ENCODE results near the gene KRTAP4-7.
"Not testable (repeated sequence)": the region's sequence is repeated elsewhere in the genome, so short reads cannot be mapped to it uniquely, and the experiment has no call there.

Gene KRTAP4-7

DNA sequence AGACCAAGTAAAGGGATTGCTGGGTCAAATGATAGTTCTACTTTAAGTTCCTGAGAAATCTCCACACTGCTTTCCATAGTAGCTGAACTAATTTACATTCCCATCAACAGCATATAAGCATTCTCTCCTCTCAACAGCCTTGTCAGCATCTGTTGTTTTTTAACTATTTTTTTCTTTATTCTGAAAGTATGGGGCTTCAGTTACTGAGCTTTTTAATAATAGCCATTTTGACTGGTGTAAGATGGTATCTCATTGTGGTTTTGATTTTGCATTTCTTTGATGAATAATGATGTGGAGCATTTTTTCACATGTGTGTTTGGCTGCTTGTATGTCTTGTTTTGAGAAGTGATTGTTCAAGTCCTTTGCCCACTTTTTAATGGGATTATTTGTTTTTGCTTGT, 31.4 kb upstream of the KRTAP4-7 start:
- ChIA-PET CTCF (no interaction called here), POLR2A (no interaction called here)
- DNase-seq (ENCODE audit: extremely low spot score), result no peak
- TF ChIP-seq, protein P1, sequence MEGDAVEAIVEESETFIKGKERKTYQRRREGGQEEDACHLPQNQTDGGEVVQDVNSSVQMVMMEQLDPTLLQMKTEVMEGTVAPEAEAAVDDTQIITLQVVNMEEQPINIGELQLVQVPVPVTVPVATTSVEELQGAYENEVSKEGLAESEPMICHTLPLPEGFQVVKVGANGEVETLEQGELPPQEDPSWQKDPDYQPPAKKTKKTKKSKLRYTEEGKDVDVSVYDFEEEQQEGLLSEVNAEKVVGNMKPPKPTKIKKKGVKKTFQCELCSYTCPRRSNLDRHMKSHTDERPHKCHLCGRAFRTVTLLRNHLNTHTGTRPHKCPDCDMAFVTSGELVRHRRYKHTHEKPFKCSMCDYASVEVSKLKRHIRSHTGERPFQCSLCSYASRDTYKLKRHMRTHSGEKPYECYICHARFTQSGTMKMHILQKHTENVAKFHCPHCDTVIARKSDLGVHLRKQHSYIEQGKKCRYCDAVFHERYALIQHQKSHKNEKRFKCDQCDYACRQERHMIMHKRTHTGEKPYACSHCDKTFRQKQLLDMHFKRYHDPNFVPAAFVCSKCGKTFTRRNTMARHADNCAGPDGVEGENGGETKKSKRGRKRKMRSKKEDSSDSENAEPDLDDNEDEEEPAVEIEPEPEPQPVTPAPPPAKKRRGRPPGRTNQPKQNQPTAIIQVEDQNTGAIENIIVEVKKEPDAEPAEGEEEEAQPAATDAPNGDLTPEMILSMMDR (IDR thresholded peaks at IDR 0.05; ENCODE audit: control extremely low read depth, extremely low read depth, low read depth, missing control alignments), result no peak

DNA sequence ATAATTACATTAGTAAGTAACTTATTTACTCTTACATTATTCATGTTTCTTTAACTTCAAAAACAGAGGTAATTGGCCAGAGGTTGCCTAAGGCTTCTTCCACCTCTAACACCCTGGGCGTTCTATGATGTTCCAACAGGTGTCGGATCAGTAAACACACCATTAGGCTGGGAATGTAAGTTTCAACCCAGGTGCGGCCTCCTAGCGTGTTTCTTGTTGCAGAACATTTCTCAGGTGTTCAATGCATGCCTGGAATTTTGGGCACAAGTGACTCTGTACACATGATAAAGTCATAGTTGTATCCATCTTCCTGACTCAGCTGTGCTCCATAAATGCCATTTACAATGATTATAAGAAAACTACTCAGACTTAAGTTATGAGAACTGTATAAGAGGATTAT, 29.9 kb upstream of the KRTAP4-7 start:
- ChIA-PET CTCF (no interaction called here), POLR2A (no interaction called here)
- TF ChIP-seq, protein P1 (IDR thresholded peaks at IDR 0.05; ENCODE audit: control extremely low read depth, extremely low read depth, low read depth, missing control alignments), result no peak
- DNase-seq (ENCODE audit: extremely low spot score), result no peak

DNA sequence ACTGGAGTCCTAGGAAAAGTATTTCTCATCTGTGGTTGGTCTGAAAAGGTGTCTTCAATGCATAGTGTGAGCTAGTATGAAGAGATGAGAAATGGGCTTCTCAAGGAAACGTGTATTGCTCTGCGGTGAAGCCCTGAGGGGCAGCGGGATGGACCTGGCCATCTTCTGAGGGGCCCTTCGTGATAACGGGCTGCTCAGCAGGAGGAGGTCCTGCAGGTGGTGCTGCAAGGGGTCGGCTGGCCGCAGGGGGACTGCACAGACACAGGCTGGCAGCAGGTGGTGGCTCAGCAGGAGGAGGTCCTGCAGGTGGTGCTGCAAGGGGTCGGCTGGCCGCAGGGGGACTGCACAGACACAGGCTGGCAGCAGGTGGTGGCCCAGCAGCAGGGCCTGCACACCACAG, 29.4 kb upstream of the KRTAP4-7 start:
- POLR2A ChIA-PET, result not testable (repeated sequence)

DNA sequence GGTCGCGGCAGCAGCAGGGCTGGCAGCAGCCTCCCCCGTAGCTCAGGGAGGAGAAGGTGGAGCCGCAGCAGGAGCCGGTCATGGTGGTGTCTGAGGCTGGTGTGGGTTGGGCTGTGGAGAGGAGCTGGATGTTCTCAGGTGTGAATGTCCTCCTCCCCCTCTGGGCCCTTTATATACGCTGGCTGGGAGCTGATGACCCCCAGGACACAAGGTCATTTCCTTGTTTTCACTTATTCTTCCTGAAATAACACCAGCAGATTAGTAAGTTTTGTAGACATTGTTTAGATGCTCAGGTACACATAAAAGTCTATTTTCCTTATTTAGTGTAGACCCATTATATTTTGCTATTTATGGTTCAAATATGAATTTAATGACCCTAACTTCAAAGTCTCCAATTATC, 28.8 kb upstream of the KRTAP4-7 start, which contains the start of gene KRTAP2-2:
KRTAP2-2 (minus strand) TSS at position 101 of the 400 bp plus-strand sequence; CDS start at position 82, 19 bp downstream.
- CTCF ChIA-PET; POLR2A ChIA-PET; DNase-seq (ENCODE audit: extremely low spot score): not testable (repeated sequence)

More for the DNA sequence above, 29.4 kb upstream of the KRTAP4-7 start:
- DNase-seq (ENCODE audit: extremely low spot score); CTCF ChIA-PET: not testable (repeated sequence)

- TF ChIP-seq, protein P1 (IDR thresholded peaks at IDR 0.05; ENCODE audit: control extremely low read depth, extremely low read depth, low read depth, missing control alignments), result no peak
- ChIA-PET CTCF (interaction anchor here (1.4 kb wide), 1 partner anchor 19 kb away, joined by 3 read pairs; no protein-coding TSS in a partner anchor), POLR2A (no interaction called here)
- no peak for DNase-seq (ENCODE audit: extremely low spot score)
These were observed 26.4 kb upstream of the KRTAP4-7 start for GRCh38 chr17:41057547-41057946.

DNA sequence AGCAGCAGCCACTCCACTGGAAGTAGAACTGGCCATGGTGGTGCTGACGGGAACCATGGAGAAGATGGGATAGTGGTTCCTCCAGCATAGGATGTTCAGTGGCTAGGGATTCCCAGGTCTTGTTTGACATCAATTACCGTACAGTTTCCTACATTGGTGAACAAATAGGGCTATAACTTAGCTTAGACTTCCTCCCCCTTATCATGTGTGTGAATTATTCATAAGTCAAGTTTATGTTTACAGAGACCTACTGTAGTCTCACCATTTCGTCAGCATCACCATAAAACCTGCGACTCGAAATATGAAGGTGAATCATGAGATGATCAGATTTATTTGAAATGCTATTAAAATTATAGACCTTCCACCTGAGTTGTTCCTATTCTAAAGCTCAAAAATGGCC, 25.2 kb upstream of the KRTAP4-7 start:
- ChIA-PET CTCF (no interaction called here), POLR2A (no interaction called here)

DNA sequence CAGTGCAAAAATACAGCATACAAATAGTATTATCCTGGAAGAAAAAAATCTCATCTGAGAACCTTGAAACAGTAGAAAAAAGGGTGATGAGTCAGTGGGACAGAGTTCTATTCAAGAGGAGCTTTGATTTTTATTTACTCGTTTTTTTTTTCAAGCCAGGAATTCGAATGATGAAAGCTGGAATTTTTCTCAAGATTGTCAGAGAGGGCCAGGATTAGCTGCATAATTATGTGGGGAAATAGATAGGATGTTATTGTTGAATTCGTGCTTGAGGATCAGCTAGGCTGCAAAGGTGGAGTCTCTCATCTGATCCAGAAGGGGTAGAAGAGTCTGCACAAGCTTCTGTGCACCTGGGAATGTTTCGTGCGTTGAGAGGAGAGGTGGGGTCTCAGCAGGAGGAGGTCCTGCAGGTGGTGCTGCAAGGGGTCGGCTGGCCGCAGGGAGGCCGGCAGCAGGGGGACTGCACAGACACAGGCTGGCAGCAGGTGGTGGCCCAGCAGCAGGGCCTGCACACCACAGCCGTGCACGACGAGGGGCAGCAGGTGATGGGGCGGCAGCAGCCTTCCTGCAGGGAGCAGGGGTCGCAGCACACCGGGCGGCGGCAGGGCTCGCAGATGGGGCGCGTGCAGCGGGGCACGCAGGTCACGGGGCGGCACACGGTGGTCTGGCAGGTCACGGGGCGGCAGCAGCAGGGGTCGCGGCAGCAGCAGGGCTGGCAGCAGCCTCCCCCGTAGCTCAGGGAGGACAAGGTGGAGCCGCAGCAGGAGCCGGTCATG, 24.5 kb upstream of the KRTAP4-7 start:
- DNase-seq (ENCODE audit: extremely low spot score); CTCF ChIA-PET: not testable (repeated sequence)
- POLR2A ChIA-PET, result interaction anchor here (0.6 kb wide), 1 partner anchor 759 kb away, joined by 4 read pairs; no protein-coding TSS in a partner anchor

More for the DNA sequence above, 25.2 kb upstream of the KRTAP4-7 start:
- DNase-seq (ENCODE audit: extremely low spot score), result no peak
- TF ChIP-seq, protein P1 (IDR thresholded peaks at IDR 0.05; ENCODE audit: control extremely low read depth, extremely low read depth, low read depth, missing control alignments), result no peak

DNA sequence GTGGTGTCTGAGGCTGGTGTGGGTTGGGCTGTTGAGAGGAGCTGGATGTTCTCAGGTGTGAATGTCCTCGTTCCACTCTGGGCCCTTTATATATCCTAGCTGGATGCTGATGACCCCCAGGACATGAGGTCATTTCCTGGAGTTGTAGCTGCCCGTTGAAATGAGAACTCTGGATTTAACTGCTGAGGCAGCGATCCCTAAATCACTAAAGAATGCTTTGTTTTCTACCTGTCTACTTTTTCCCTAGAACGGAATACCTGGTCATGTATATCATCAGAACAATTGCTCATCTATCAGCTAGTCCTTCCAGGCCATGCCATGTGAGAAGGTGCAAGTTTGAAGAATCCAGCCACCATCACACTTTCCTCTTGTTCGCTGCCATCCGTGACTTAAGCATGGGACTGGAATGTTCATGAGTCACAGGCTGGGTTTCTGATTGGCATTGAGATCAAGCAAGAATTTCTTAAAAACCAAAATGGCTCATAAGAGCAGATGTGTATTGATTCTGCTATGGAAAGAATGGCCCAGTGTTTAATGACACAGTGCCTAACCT, 23.8 kb upstream of the KRTAP4-7 start, which contains the start of gene KRTAP2-3:
KRTAP2-3 (minus strand) TSS at position 63 of the 553 bp plus-strand sequence. CDS start 64 bp downstream, outside the sequence.
- no peak for DNase-seq (ENCODE audit: extremely low spot score)
- POLR2A ChIA-PET, result interaction anchor here (0.6 kb wide), 1 partner anchor 758 kb away, joined by 4 read pairs; no protein-coding TSS in a partner anchor
- CTCF ChIA-PET, result no interaction called here
- TF ChIP-seq, protein P1 (IDR thresholded peaks at IDR 0.05; ENCODE audit: control extremely low read depth, extremely low read depth, low read depth, missing control alignments), result no peak

Data from GM10248 (cell line).